ENCODE data around the gene MACROD1.

The MACROD1 gene

DNA sequence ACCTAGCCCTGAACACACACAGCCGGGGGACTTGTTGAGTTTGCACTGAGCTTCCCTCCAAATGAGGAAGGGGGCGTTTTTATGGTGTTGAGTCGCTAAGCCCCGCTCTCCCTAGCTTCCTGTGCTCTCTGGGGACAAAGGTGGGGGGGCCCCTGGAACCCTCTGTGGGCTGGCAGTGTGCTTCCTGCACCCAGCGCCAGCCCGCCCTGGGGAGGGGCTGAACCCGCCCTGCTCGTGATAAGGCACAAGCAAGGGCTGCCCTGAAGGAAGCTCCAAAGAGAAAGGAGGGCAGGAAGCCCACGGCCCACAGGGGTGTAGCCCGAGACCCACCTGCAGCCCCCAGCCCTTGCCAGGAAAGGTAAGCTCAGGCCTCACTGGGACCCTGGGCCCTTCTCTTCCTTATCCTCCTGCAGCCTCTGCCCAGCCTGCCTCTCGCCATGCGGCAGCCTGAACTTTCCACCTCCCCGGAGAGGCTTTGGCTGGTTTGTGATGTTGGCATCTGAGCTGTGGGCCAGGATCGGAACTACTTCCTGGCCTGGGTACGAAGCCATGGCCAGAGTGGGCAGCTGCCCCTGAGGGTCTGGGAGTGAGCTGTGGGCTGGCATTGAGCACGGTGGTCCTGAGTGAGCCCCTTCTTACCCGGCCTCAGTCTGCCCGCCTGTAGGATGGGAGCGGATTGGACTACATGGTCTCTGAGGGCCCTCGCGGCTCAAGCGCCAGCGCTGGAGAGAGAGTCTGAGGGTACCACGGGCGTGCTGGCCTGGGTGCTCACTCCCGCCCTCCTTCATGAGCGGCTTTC is 40.7 kb upstream of the MACROD1 start, which contains the start of gene FERMT3:
Gene FERMT3 (plus strand): TSS at position 265 of the 799 bp plus-strand sequence. CDS start 644 bp downstream, outside the sequence.
- TF ChIP-seq FOXP2 (optimal IDR thresholded peaks at IDR 0.05; ENCODE audit: control extremely low read depth, extremely low read length, insufficient read depth) (no peak), POLR2AphosphoS5 (IDR thresholded peaks at IDR 0.05; ENCODE audit: borderline replicate concordance, low read depth, low read length) (0 out of 2 replicates have a peak, but pooled peaks have one; percentile 10)
- Histone ChIP-seq H3K27ac (peak within 1 kb of the TSS; percentile 60), H3K36me3 (ENCODE audit: insufficient read depth, low read length) (peaks cover 38% of the 10 kb centered on the region), H3K4me3 (no peak within 1 kb of the TSS), H3K9ac (ENCODE audit: insufficient read length) (no peak within 1 kb of the TSS), H3K9me3 (ENCODE audit: low read depth, low read length) (no peaks in the 10 kb centered on the region)
- no peak for DNase-seq (ENCODE audit: low read depth, low spot score)

DNA sequence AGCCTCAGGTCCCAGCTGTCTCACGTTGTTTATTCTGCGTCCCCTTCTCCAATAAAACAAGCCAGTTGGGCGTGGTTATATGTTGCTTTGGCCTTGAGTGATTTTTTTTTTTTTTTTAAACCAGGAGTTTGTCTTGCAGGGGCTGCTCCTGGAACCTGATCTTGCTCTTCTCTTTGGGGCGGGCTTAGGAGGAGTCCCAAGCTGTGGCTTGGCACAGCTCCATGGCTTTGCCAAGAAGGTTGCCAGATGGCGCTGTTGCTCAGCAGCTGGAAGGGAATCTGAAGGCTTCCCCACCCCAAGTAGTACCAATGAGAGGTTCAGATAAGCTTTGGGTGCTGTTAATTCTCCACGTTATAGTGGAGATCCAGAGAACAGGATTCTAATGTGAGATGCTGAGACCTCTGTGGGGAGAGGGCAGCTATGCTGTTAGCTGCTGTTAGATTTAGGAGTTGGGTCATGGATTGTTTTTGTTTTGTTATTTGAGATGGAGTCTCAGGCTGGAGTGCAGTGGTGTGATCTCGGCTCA is 38.6 kb upstream of the MACROD1 start:
- H3K9ac ChIP-seq (ENCODE audit: insufficient read length): no peak overlapping the region
- no peak overlapping the region for H3K4me3 ChIP-seq
- no peaks in the 10 kb centered on the region for H3K9me3 ChIP-seq (ENCODE audit: low read depth, low read length)
- TF ChIP-seq FOXP2 (optimal IDR thresholded peaks at IDR 0.05; ENCODE audit: control extremely low read depth, extremely low read length, insufficient read depth) (peak; percentile 46), POLR2AphosphoS5 (IDR thresholded peaks at IDR 0.05; ENCODE audit: borderline replicate concordance, low read depth, low read length) (peak; percentile 43; the same call in 1 of the 2 replicates), EZH2 (IDR thresholded peaks at IDR 0.05) (no peak)
- peak; percentile 87 for DNase-seq (ENCODE audit: low read depth, low spot score)
- H3K27ac ChIP-seq: peak overlapping the region; percentile 74
- peaks cover 60% of the 10 kb centered on the region for H3K36me3 ChIP-seq (ENCODE audit: insufficient read depth, low read length)

DNA sequence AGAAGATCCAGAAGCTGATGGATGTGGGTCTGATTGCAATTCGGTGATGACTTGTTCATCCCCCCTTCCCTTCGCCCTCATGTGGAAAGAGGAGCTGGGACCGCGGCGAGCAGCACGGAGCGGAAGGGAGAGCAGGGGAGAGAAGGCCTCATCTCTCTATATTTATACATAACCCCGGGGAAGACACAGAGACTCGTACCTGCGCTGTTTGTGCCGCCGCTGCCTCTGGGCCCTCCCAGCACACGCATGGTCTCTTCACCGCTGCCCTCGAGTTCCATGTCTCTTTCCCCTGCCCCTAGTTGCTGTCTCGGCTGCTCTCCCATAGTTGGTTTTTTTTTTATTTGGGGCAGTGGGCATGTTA is 38.1 kb upstream of the MACROD1 start:
- no peak for DNase-seq (ENCODE audit: low read depth, low spot score)
- Histone ChIP-seq H3K4me3 (no peak overlapping the region), H3K9me3 (ENCODE audit: low read depth, low read length) (no peaks in the 10 kb centered on the region), H3K9ac (ENCODE audit: insufficient read length) (no peak overlapping the region), H3K36me3 (ENCODE audit: insufficient read depth, low read length) (peaks cover 60% of the 10 kb centered on the region), H3K27ac (peak overlapping the region; percentile 74)
- TF ChIP-seq FOXP2 (optimal IDR thresholded peaks at IDR 0.05; ENCODE audit: control extremely low read depth, extremely low read length, insufficient read depth) (no peak), EZH2 (IDR thresholded peaks at IDR 0.05) (no peak), POLR2AphosphoS5 (IDR thresholded peaks at IDR 0.05; ENCODE audit: borderline replicate concordance, low read depth, low read length) (no peak)

DNA sequence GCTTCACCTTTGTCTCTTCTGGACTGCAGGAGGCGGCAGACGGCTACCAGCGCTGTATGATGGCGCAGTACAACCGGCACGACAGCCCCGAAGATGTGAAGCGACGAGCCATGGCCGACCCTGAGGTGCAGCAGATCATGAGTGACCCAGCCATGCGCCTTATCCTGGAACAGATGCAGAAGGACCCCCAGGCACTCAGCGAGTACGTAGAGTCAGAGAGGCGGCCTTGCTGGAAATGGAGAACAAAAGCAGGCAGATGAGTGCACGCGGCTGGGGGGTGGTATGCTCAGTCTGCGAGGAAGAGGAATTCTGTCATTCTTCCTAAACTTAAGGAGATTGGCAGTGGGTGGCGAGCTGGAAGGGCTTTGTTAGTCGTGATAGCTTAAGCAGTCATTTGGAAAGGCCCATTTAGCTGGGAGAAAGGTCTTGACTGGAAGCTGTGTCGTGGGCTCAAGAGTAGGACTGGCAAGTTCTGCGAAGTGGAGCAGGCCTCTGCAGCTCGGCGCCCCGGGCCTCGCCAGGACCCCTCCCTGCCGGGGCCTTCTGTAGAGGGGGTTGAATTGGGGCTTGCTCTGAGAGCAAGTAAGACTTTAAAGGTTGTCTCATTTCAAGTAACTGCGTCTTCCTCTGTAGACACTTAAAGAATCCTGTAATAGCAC is 37.6 kb upstream of the MACROD1 start:
- Histone ChIP-seq H3K9me3 (ENCODE audit: low read depth, low read length) (no peaks in the 10 kb centered on the region), H3K4me3 (no peak overlapping the region), H3K27ac (peak overlapping the region; percentile 74), H3K9ac (ENCODE audit: insufficient read length) (no peak overlapping the region), H3K36me3 (ENCODE audit: insufficient read depth, low read length) (peaks cover 65% of the 10 kb centered on the region)
- no peak for DNase-seq (ENCODE audit: low read depth, low spot score)
- TF ChIP-seq FOXP2 (optimal IDR thresholded peaks at IDR 0.05; ENCODE audit: control extremely low read depth, extremely low read length, insufficient read depth) (no peak), POLR2AphosphoS5 (IDR thresholded peaks at IDR 0.05; ENCODE audit: borderline replicate concordance, low read depth, low read length) (no peak), EZH2 (IDR thresholded peaks at IDR 0.05) (no peak)

DNA sequence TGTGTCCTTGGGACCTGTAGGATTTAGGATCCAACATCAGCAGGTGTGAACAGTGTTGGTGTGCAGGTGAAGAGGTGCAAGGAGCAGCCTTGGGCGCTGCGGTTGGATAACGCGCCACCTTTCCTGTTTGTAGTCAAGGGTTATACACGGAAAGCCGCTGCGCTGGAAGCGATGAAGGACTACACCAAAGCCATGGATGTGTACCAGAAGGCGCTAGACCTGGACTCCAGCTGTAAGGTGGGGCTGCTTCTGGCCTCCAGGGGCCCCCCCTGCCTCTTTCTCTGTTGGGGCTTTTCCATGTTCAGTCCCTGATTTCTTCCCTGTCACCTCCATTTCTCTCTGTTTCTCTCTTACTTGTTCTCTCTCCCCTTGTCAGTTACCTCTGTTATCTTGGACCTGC is 37.1 kb upstream of the MACROD1 start:
- Histone ChIP-seq H3K27ac (peak overlapping the region; percentile 60), H3K36me3 (ENCODE audit: insufficient read depth, low read length) (peaks cover 71% of the 10 kb centered on the region), H3K4me3 (no peak overlapping the region), H3K9ac (ENCODE audit: insufficient read length) (no peak overlapping the region), H3K9me3 (ENCODE audit: low read depth, low read length) (no peaks in the 10 kb centered on the region)
- DNase-seq (ENCODE audit: low read depth, low spot score): no peak
- TF ChIP-seq EZH2 (IDR thresholded peaks at IDR 0.05): no peak
- no peak for TF ChIP-seq POLR2AphosphoS5 (IDR thresholded peaks at IDR 0.05; ENCODE audit: borderline replicate concordance, low read depth, low read length)
- TF ChIP-seq FOXP2 (optimal IDR thresholded peaks at IDR 0.05; ENCODE audit: control extremely low read depth, extremely low read length, insufficient read depth): no peak

DNA sequence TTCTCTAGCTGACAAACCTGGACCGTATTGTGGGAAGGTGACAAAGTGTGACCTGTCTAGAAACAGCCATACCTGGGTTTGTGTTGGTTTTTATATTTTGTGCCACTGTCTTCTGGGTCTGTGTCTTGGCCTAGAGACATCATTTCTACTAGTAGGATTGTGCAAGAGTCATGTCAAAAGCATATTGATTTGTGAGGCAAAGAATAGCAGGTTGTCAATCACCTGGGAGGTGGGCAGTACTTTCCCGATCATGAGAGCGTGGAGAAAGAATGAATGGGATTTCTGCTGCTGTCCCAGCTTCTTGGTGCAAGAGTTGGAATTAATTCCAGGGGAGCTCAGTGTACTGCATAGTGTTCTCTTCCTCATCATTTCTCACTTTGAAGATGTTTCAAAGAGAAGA is 35.6 kb upstream of the MACROD1 start:
- H3K27ac ChIP-seq: no peak overlapping the region
- peaks cover 85% of the 10 kb centered on the region for H3K36me3 ChIP-seq (ENCODE audit: insufficient read depth, low read length)

DNA sequence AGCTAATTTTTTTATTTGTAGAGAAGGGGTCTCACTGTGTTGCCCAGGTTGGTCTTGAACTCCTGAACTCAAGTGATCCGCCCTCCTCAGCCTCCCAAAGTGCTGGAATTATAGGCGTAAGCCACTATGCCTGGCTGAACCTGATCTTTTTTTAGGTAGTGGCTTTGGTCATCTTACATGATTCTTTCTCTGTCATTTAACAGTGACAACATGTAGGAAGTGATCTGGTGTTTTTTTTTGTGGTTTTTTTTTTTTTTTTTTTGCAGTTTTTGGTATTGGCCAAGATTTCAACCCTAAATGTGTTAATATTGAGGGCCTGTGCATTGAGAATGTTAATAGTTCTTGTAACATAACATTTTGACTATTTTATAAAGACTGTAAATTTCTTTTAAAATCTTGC is 32.6 kb upstream of the MACROD1 start:
- no peak overlapping the region for H3K9ac ChIP-seq (ENCODE audit: insufficient read length)
- peaks cover 92% of the 10 kb centered on the region for H3K36me3 ChIP-seq (ENCODE audit: insufficient read depth, low read length)
- DNase-seq (ENCODE audit: low read depth, low spot score): no peak
- H3K27ac ChIP-seq: no peak overlapping the region
- TF ChIP-seq FOXP2 (optimal IDR thresholded peaks at IDR 0.05; ENCODE audit: control extremely low read depth, extremely low read length, insufficient read depth) (no peak), EZH2 (IDR thresholded peaks at IDR 0.05) (no peak), POLR2AphosphoS5 (IDR thresholded peaks at IDR 0.05; ENCODE audit: borderline replicate concordance, low read depth, low read length) (no peak)
- no peak overlapping the region for H3K4me3 ChIP-seq
- H3K9me3 ChIP-seq (ENCODE audit: low read depth, low read length): no peaks in the 10 kb centered on the region

More for the DNA sequence above, 35.6 kb upstream of the MACROD1 start:
- Histone ChIP-seq H3K9me3 (ENCODE audit: low read depth, low read length) (no peaks in the 10 kb centered on the region), H3K9ac (ENCODE audit: insufficient read length) (no peak overlapping the region), H3K4me3 (no peak overlapping the region)
- no peak for DNase-seq (ENCODE audit: low read depth, low spot score)
- no peak for TF ChIP-seq FOXP2 (optimal IDR thresholded peaks at IDR 0.05; ENCODE audit: control extremely low read depth, extremely low read length, insufficient read depth)
- no peak for TF ChIP-seq EZH2 (IDR thresholded peaks at IDR 0.05)
- TF ChIP-seq POLR2AphosphoS5 (IDR thresholded peaks at IDR 0.05; ENCODE audit: borderline replicate concordance, low read depth, low read length): no peak

DNA sequence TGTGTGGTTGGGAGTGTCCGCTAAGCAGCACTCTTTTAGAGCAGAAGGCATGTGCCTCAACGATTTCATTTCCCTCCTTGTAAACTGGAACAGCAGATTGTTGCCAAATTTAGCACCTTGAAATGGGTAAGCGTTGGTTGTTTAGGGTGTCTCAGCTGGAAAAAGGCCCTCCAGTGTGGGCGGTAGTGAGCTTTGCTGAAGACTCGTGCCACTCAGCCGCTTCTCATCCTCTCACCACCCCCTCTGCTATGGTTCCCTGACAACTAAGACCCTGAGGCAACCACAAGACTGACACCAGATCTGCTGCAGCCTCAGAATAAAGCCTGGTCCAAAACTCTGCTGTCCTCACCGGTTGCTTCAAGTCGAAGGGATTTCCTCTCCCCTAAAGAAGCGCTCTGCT is 30.7 kb upstream of the MACROD1 start:
- Histone ChIP-seq H3K27ac (no peak overlapping the region), H3K9me3 (ENCODE audit: low read depth, low read length) (no peaks in the 10 kb centered on the region), H3K4me3 (no peak overlapping the region), H3K9ac (ENCODE audit: insufficient read length) (no peak overlapping the region), H3K36me3 (ENCODE audit: insufficient read depth, low read length) (peaks cover 91% of the 10 kb centered on the region)
- no peak for DNase-seq (ENCODE audit: low read depth, low spot score)
- TF ChIP-seq EZH2 (IDR thresholded peaks at IDR 0.05): no peak
- no peak for TF ChIP-seq FOXP2 (optimal IDR thresholded peaks at IDR 0.05; ENCODE audit: control extremely low read depth, extremely low read length, insufficient read depth)

Measured in SK-N-MC (cell line).